ENCODE data around the gene PCDHGA8.

- TF ChIP-seq ZBTB33 (IDR thresholded peaks at IDR 0.05; ENCODE audit: extremely low read depth, insufficient replicate concordance, low read length): no peak
- peak; percentile 33 to 53 (median 52); a peak in 4 of 6 replicates for TF ChIP-seq CTCF (IDR thresholded peaks at IDR 0.05 in 2 of 3, conservative IDR thresholded peaks at IDR 0.05 in 1 of 3; ENCODE audit: borderline replicate concordance in 1 of 3, insufficient read depth in 1 of 3, low read depth in 2 of 3, low read length in 2 of 3)
- TF ChIP-seq ATF3 (IDR thresholded peaks at IDR 0.05): no peak
- no peak for TF ChIP-seq POLR2A (IDR thresholded peaks at IDR 0.05; ENCODE audit: borderline replicate concordance, extremely low read depth, insufficient read depth, insufficient read length)
- no peak for TF ChIP-seq POLR2AphosphoS5 (IDR thresholded peaks at IDR 0.05; ENCODE audit: low read depth, low read length)
- TF ChIP-seq FOSL1 (IDR thresholded peaks at IDR 0.05; ENCODE audit: low read depth): no peak
- TF ChIP-seq ELF1 (IDR thresholded peaks at IDR 0.05; ENCODE audit: borderline replicate concordance, low read depth): no peak
- TF ChIP-seq CEBPB (IDR thresholded peaks at IDR 0.05; ENCODE audit: low read depth): no peak
These were observed at the start of gene PCDHGA8 for GRCh38 chr5:141392429-141393198.

Measured in HCT116 (cell line).